Measurements from ENCODE around the gene CNGA3.
A peak's percentile ranks its signal among the peaks of the same experiment; 100 is the strongest.

The CNGA3 gene

GRCh38 chr2:98378901-98379300, 32.6 kb downstream of the CNGA3 start:
- DNase-seq = no peak

- no peak for DNase-seq
Measured at GRCh38 chr2:98379311-98380202, 33.3 kb downstream of the CNGA3 start.

- DNase-seq = no peak
Measured at GRCh38 chr2:98380203-98380535, 33.9 kb downstream of the CNGA3 start.

- DNase-seq = no peak
Measured at GRCh38 chr2:98381494-98381893, 35.2 kb downstream of the CNGA3 start.

GRCh38 chr2:98382086-98382485, 35.8 kb downstream of the CNGA3 start:
- no peak for DNase-seq

GRCh38 chr2:98382739-98383138, 36.5 kb downstream of the CNGA3 start:
- no peak for DNase-seq

- DNase-seq = no peak
Measured at GRCh38 chr2:98383166-98383565, 36.9 kb downstream of the CNGA3 start.

- peak; percentile 77 for DNase-seq
Measured at GRCh38 chr2:98385050-98385699, 38.9 kb downstream of the CNGA3 start.

- DNase-seq = no peak
Measured at GRCh38 chr2:98387478-98387877, 41.2 kb downstream of the CNGA3 start.

- DNase-seq = no peak
Measured at GRCh38 chr2:98388081-98388480, 41.8 kb downstream of the CNGA3 start.

GRCh38 chr2:98388601-98389250, 42.5 kb downstream of the CNGA3 start:
- no peak for DNase-seq

GRCh38 chr2:98389251-98389605, 43.0 kb downstream of the CNGA3 start:
- DNase-seq = no peak

GRCh38 chr2:98390571-98391476, 44.6 kb downstream of the CNGA3 start:
- no peak for DNase-seq

- no peak for DNase-seq
Measured at GRCh38 chr2:98391581-98392270, 45.5 kb downstream of the CNGA3 start.

GRCh38 chr2:98393354-98393753, 47.1 kb downstream of the CNGA3 start:
- DNase-seq = no peak

- no peak for DNase-seq
Measured at GRCh38 chr2:98394595-98395153, 48.4 kb downstream of the CNGA3 start.

GRCh38 chr2:98395977-98396376, 49.7 kb downstream of the CNGA3 start:
- no peak for DNase-seq

- no peak for DNase-seq
Measured at GRCh38 chr2:98396745-98397355, 50.6 kb downstream of the CNGA3 start.

GRCh38 chr2:98399140-98399539, 52.9 kb downstream of the CNGA3 start:
- no peak for DNase-seq

- no peak for DNase-seq
Measured at GRCh38 chr2:98403878-98404277, 57.6 kb downstream of the CNGA3 start.

GRCh38 chr2:98404556-98405250, 58.4 kb downstream of the CNGA3 start:
- no peak for DNase-seq

Data from stimulated activated CD4-positive, alpha-beta T cell treated with anti-CD3 and anti-CD28 coated beads, Interleukin-4, amount 100 ng/mL, for 24 hours (primary cell).